Glomerular visceral epithelial cell (primary cell): ENCODE measurements around the gene KLHL10.
A peak's percentile ranks its signal among the peaks of the same experiment; 100 is the strongest.

Experiments used
- DNase-seq: peaks from one replicate; pipeline ENCODE4 v3.0.0-alpha.2; 2016; ENCODE audit errors: extremely low spot score

The KLHL10 gene

DNA sequence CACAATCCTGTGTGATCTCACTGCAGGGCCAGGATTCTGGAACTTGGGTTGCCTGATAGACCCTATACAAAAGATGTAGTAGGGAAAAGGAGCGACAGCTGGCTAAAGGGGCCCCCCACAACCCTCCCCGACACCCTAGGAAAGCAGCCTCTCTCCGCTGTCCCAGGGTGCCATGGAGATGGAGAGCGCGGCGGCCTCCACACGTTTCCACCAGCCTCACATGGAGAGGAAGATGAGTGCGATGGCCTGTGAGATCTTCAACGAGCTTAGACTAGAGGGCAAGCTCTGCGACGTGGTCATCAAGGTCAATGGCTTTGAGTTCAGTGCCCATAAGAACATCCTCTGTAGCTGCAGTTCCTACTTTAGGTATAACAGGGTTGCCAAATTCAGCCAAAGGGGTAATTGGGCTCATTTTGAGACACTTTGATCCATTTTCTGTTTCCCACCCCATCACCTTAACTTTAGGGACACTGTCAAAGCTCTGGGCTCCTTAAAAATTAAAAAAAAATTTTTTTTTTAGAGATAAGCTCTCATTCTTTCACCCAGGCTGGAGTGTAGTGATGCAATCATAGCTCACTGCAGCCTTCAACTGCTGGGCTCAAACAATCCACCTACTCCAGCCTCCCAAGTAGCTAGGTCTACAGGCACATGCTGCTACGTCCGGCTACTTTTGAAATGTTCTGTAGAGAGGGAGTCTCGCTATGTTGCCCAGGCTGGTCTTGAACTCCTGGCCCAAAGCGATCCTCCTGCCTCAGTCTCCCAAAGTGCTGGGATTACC lies at the start of gene KLHL10:
TSS of gene KLHL10 (plus strand) at position 65 of the 778 bp plus-strand sequence. CDS start at position 173, 108 bp downstream.
- no peak for DNase-seq

DNA sequence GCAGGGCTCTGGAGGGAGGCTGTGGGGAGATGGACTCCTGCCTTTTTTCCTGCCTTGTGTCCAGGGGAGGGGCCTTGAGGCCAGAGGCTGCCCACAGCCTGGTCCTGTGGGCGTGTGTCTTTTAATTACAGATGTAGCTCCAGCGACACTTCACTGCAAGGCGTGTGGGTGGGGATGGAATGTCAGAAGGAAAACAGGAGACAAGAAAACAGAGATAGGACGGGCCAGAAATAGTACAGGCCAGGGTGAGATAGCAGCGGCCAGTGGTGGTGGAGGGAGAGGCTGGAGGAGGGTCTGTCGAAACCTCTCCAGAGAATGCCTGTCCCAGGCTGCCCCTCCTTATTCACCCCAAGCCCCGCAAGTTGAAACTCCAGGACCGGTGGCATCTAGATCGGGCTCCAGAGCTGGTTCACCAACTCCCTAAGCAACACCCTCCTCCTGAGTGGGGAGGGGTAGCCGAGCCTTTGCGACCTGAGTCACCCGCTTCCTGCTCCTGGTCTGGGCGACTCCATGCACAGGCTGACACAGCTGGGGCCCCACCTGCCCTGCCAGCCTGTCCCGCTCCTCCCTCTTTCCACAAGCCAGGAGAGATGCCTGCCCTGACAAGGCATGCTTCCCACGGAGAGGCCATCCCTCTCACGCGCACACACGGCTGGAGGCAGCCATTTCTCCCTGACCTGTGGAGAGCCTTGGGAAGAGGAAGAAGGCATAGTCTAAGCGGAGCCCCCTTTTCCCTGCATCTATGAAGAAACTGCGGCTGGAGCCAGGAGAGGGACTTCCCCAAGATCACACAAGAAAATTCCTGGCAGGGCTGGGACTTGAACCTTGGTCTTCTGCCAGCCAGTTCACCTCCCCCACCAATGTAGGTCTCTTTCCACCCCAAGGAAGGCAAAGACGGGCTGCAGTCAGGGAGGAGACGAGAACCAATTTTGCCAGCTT lies 44.5 kb upstream of the KLHL10 start:
- peak; percentile 92 for DNase-seq

DNA sequence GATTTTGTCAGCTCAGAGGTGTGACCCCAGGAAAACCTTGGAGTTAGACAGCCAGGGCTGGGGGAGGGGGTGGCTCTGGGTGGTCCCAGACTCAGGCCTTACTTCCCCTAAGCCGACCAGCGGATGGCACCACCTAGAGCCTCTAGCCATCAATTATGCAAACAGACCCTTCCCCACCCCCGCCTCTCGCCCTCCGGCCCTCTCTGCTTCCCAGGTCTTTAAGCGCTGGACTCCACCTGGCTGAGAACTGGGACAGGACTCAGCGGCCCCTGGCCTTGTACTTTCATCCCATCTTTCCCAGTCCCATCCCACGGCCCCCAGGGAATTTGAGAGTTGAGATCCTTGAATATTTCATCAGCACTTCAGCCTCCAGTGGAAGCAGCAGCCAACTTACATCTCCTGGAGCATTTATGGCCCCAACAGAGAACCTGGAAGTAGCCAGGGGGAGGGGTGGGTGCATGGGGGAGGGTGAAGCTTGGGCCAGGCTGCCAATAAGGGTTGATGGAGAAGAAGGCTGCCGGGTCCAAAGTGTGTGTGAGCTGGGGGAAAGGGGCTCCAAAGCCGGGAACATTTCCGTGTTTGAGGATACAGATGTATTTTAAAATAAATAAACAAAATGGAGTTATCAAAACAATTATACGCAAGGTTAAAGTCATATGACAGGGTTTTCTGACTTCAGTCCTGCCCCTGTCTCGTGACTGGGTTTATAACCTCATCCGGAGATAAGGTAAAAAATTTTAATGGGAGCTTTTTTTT lies 43.7 kb upstream of the KLHL10 start:
- no peak for DNase-seq

DNA sequence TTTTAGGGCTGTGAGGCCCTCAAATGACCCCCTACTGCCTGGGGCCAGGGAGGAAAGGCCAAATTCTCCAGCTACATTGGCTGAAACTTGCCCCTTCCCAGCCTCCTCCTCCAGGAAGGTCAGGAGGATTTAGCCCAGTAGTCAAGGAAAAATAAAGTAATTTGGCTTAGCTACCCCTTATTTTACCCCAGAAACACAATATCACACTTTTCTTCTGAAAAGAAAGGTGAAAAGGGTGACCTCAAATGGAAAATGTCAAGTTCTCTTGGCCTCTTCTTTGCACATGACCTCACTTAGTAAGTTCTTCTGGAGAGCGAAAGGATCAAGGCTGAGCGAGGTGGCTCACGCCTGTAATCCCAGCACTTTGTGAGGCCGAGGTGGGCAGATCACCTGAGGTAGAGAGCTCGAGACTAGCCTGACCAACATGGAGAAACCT lies 43.1 kb upstream of the KLHL10 start:
- no peak for DNase-seq

DNA sequence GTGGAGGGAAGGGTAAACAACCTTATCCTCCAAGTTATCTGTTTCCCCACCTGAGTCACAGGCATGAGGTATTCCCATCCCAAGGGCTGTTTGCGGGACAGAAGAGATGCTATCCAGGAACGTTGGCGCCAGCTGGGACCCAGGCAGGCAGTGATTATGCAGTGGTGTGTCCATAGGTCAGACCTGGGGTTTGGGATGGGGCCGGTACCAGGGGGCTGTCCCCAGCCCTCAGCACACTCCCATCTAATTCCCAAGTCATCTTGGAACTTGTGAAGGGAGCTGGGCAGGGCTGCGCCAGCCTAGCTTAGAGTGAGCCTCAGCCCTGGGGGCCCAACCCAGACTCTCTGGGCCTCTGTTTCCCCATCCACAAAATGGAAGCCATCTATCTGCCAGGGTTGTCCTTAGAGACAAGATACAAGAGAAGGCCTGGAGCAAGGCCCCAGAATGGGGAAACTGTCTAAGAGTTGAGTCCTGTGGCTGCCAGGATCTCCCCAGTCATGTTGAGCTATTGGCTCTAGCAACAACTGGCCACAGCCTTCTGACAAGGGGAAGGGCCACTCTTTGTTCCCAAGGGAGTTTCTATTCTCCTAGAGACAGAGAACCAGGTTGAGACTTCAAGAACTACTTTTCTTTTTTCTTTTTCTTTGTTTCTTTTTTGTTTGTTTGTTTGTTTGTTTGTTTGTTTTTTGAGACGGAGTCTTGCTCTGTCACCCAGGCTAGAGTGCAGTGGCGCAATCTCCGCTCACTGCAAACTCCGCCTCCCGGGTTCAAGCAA lies 41.3 kb upstream of the KLHL10 start:
- DNase-seq, result no peak

DNA sequence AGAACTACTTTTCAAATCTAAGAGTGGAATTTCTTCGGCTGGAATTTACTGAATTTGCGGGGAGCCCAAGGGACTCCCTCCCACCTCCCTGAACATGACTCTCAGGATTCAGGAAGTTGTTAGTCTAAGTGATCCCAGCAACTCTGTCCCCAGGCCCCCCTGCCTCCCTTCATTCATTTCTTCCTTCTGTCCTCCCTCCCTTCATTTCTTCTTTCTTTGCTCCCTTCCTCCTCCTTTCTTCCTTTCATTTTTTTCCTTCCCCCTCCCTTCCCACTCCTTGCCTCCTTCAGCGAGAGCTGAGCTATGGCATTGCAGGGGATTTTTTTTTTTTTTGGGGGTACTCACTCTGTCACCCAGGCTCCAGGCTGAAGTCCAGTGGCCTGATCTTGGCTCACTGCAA lies 40.2 kb upstream of the KLHL10 start:
- DNase-seq, result no peak

DNA sequence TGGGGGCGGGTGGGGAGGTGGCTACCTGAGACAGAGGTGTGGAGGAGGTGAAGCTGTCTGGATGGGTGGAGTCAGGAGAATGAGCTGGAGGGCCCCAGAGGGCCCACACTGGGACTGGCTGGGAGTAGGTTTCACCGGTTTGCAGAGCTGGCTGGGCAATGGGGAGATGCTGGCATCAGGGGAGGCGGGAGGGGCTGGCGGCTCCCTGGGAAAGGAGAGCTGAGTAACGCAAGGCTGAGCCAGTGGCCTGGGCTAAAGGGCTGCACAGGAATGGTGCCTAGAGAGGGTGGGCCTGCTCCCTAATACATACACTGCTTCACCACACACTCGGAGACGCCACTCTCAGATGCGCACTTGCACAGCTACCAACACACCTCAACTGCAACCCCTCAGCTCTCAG lies 38.3 kb upstream of the KLHL10 start:
- no peak for DNase-seq

DNA sequence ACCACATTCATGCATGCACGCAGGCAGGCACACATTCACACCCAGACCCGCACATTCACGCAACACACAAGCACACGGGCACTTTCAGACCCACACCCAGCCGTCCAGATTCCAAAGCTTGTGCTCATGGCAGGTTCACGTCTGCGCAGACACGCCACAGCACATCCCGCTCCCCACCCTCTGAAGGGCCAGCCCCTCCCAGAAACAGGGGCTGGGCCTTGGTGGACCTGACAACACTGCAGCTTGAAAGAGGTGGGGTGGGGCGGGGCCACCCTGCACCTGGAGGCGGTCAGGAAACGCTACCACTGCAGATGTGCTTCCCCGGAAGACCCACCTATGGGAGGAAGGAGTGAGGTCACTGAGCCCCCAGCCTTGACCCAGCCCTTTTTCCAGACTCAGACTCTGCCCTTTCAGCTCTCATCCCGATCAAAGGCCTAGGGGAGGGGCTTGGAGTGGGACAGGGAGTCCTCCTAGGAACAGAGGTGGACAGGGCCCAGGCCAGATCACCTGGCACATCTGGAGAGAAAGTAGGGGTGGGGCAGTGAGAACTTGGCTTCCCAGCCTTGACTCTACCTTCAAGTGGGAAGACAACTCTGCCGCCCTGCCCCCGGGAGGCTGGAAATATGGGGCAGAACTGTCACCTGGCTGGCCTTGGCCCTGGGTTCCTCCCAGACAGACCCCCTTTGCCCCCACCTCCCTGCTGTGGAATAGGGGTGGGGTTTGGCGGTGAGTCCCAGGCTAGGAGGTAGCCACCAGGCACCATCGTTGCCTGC lies 36.8 kb upstream of the KLHL10 start:
- peak; percentile 82 for DNase-seq

DNA sequence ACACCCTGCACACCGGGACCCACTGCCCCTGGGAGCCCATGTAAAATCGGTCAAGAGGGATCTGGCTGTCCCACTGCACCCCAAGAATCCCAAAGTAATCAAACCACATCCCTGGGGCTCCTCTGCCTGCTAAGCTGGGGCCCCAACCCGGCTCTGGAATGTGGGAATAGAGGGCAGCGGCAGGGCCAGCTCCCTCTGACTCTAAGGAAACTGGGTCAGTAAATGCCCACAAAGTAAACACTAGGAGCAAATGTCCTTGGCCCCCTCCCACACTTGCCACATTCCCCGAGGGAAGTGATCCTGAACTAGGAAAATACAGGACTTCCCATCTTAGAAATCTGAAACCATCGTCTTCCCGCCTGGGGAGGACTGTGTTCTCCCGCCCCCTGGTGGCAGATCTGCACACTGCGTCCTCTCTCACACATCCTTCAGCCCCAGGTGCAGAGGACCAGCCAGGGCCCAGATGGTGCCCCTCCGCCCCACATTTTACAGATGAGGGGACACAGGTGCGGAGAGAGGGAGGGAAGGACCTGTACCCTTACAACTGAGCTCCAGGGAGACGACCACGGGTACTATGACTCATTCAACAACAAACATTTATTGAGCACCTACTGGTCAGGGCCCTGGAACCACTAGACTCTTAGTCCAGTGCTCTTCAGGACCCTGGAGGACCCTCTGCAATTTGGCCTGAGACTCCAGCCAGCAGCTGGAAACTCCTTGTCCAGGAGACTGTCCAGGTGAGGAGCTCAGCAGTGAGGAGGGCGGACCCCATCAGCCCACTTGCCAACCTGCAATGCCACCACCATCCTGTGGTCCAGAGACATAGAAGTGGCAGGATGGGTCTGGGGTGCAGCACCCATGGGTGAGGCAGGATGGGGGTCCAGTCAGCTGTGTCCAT lies 36.0 kb upstream of the KLHL10 start:
- DNase-seq, result peak; percentile 96

DNA sequence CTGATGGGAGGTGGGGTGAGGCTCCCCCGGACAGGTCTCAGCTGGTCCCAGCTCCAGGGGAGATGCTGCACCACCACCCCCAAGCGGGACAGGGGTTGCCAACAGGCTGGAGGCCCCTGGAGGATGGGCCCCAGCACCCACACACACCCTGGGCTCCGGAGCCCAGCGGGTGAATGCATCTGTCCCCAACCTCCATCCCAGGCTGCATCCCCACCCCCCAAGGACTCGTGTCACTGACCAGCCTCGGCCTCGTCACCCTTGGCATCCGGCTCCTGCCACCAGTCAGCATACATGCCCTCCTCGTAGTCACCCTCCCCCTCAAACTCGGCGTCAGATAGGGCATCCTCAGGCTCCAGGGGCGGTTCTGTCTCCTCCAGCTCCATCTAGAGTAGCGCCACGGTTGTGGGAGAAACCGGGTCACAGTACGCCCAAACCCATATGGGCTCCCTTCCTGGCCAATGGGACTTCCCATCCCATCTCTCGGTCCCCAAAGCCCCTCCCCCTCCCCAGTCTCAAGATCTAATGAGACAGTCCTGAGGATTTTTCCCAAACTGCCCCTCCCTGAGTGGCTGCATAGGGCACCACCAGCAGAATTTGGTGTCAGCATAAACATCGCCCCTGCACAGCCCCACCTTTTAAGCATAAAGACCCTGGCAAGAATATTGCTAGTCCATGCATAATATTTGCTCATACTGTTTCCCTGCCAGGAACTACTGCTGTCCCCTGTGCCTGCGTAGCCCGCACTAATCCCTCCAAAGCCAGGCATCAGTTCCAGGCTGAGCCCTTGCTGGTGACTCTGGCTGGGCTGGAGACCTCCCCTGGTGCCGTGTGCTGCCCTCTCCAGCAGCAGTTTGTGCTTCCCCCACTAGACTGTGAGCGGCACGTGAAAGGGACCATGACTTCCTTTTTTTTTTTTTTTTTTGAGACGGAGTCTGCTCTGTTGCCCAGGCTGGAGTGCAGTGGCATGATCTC lies 34.3 kb upstream of the KLHL10 start:
- no peak for DNase-seq

DNA sequence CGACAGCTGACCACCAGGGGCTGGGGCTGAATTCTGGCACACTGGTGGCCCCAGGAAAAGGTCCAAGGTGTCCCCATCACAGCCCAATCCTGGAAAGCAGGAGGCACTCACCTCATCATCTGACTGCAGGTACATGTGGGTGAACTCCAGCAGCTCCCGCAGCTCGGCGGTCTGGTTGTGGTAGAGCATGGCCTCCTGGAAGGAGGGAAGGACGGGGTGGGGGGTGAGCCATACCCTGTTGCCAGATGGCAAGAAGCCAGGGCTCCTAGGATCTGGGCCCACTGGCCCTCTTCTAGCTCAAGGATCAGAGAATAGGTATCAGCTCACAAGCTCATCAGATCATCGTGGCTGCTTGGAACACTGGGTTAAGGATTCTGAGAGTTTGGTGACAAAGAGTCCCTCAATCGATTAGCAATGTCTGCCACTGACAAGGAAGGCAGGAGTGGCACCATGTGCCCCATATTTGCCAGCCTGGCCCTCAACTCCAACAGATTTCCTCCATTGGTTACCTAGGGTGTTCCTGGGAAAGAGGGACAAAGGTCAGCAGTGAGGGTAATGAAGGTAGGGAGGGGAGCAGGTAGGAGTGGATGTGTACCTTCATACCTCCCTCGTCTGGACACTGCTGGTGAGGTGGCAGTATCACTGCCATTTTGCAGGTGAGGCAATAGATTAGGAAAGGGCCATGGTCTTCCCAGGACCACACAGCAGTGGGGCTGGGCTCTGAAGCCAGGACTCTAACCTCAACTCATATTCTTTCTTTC lies 30.8 kb upstream of the KLHL10 start:
- DNase-seq, result no peak

DNA sequence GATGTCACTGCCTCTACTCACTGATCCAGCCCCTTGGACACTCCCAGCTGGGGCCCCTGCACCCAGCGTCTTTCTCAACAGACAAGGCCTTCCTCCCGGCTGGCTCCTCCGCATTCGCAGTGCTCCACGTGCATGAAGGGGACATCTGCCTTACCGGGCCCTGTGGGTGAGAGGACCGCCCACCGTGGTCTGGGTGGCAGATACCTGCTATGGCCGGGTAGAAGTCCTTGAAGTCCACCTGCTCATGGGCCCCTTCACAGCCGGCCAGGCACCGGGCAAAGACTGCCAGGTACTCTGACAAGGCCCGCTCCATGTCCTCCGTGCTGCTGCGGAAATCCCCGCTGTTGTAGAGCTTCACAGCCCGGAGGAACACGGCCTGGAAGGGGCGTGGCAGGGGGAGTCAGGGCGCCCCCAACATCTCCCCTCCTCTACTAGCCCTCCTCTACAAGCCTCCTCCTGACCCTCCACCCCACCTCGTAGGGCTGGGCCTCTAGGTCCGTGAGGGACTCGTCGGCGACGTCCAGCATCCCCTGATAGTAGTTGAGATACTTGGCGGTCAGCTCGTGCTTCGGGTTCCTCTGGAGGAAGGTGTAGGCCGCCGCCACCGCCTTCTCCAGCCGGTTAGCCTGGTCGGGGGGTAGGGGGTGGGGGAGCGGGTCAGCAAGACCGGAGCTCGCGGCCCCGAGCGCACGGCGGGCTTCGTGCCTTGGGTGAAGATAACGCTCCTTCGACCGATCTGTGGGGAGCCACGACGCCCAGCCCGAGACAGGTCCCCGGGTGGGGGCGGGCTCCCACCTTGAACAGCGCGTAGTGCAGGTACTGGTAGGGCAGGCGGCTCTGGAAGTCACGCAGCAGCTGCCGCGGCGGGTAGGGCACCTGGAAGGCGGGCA lies 26.7 kb upstream of the KLHL10 start:
- DNase-seq, result no peak

DNA sequence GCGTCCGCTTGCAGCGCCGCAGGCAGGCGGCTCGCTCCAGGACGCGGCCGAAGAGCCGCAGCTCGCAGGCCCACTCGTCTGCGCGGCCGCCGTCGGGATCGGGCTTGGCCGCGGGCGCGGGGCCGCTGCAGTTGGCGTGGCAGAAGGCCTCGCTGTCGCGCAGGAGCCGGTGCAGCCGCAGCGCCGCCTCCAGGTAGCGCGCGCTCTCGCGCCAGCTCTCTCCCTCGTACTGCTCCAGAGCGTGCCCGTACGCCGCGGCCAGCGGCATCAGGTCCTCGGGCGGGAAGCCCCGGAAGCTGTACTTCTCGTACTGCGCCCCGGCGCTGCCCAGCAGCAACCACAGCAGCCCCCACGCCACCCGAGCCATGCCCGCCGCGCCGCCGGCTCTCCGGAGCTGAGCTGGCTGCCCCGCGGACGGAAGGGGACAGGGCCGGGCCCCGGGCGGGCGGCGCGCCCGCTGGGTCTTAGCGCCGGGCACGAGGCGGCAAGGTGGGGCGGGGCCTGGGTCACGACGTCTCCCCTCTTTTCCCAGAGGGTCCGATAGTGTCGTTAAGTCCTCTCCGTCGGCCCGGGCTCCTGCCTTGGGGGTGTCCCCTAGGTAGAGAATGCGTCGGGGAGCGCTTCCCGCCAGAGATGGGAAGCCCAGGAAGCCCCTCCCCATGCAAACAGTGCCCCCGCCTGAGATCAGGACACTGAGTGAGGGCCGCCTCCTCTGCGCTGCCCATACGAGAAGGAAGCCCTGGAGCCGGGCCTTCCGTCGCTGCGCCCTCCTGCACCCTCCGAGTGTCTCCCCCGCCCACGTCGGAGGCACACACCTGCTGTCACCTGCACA lies 25.9 kb upstream of the KLHL10 start, which contains the start of gene P3H4:
TSS of gene P3H4 (minus strand) at position 401 of the 832 bp plus-strand sequence. CDS start at position 367, 34 bp downstream.
- peak; percentile 74 for DNase-seq

DNA sequence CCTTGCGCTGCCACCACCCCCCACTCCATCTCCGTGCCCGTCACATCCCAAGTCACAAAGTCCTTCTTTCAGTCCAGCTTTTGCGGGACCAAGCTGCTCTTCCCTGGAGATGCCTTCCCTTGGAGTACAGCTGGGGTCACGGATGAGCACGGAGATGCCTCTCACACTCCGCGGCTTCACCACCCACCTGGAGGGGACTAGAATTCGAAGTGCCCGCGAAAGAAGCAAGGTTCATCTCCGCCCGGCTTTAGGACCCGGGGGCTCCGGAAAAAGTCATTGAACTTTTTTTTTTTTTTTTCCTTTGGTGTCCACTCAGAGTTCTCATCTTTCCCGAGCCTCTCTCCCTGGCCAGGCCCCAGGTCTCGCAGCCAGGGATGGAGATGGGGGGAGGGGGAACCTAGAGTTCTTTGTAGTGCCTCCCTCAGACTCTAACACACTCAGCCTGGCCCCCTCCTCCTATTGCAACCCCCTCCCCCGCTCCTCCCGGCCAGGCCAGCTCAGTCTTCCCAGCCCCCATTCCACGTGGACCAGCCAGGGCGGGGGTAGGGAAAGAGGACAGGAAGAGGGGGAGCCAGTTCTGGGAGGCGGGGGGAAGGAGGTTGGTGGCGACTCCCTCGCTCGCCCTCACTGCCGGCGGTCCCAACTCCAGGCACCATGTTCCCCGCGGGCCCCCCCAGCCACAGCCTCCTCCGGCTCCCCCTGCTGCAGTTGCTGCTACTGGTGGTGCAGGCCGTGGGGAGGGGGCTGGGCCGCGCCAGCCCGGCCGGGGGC lies 25.1 kb upstream of the KLHL10 start, which contains the start of gene FKBP10:
TSS of gene FKBP10 (plus strand) at position 624 of the 771 bp plus-strand sequence. CDS start at position 655, 31 bp downstream.
- peak; percentile 65 for DNase-seq
